ENCODE data around the gene CALR3. TPM values are rescaled to one million over a fixed set of nuclear protein-coding genes. Genes with fewer than 3 reads are reported as not detected.

The CALR3 gene
- total RNA-seq, 1 donor from 2014 or later: not detected

DNA sequence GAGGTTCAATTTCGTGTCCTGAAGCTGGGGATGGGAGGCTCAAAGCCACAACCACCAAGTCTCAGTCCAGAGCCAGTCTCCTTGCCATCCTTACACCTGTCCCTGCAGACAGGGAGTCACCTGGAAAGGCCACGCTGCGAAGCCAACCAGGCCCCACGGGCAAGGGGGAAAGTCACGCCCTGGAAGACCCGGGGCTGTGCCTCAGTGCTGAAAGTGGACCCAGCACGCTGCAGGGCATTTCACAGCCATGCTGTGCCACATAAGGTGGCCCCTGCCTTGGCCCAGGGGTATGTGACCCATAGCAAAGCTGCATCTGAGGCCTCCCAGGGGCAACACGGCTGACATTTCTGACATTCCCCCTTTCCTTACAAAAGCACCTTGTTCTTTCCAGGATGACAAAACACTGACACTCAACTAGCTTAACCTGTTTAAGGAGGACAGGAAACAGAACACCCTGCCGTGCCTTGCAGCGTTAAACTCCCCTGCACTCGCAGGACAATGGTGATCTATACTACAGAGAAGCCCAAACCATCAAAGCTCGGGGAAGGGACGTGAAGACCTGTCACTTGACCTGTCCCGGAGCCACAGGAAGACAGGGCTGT, 31.5 kb upstream of the CALR3 start:
- intact Hi-C loops (cut with DNase I): no loop called here
- DNase-seq (no peak), ATAC-seq (no peak)
- Histone ChIP-seq H3K27me3 (no peaks in the 10 kb centered on the region), H3K36me3 (peaks cover 100% of the 10 kb centered on the region), H3K4me1 (no peaks in the 10 kb centered on the region), H3K27ac (no peak overlapping the region), H3K9me3 (no peaks in the 10 kb centered on the region), H3K4me3 (no peak overlapping the region)
- no peak for TF ChIP-seq CTCF (IDR thresholded peaks at IDR 0.05)

DNA sequence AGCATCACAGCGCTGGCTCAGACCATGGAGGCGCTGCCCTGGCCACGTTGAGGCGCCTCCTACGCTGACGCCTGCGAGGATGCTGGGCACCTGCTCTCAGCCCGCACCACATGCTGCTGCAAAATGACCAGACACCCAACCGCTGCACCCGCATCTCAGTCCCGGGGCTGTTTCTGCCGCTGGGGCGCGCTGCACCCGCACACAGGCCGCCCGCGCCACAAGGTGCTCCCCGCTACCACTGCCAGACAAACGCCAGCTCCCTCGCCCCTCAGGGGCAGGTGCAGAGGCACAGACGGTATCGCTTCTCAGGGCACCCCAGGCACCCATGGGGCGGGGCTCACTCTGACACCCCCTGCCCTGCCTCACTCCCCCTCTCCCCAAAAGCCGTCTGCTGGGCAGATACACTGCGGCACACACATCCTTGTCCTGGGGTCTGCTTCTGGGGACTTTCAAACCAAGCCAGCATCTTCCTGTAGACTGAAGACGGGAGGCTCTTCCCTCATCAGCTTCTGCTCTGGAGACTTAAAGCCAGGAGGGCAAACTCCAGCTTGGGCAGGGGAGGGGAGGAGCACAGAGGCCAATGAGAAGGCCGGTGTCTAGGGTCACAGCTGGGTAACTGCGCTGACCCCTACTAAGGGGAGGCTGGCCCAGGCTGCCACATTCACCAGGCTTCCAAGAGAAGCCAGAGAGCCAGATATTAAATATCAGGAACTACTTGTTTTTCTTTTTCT, 29.9 kb upstream of the CALR3 start:
- Histone ChIP-seq H3K4me3 (no peak overlapping the region), H3K4me1 (no peaks in the 10 kb centered on the region), H3K27ac (no peak overlapping the region), H3K9me3 (no peaks in the 10 kb centered on the region), H3K27me3 (no peaks in the 10 kb centered on the region), H3K36me3 (peaks cover 99% of the 10 kb centered on the region)
- ATAC-seq (no peak), DNase-seq (no peak)
- intact Hi-C loops (cut with DNase I): no loop called here
- no peak for TF ChIP-seq CTCF (IDR thresholded peaks at IDR 0.05)

DNA sequence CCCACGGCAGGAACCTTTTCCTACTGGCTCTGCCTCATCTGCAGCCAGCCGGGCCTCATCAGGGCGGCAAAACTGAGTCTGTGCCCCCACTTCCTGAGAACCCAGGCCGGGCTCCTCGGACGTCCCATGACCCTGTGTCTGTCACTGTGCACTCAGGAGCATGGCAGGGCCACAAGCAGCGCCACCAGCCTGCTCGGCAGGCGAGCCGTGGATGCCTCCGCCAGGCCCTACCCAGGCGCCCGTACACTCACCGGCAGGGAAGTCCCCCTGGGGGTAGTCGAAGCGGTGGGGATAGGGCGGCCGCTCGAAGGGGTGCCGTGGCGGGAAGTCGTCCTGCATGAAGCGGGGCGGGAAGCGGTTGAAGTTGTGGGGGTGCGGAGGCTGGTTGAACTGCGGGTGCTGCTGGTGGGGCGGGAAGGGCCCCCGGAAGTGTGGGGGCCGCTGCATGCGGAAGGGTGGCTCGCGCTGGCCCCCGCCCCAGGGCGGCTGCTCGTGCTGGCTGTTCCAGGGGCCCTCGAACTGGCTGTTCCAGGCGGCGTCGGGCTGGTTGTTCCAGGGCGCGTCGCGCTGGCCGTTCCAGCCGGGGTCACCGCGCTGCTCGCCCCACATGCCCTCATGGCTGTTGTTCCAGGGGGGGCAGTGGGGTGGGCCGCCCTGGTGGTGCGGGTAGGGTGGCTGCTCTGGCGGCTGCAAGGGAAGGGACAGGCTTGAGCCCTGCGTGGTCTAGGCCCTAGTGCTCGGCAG, 29.2 kb upstream of the CALR3 start:
- ATAC-seq (no peak), DNase-seq (no peak)
- H3K4me3 ChIP-seq: no peak overlapping the region
- no peak overlapping the region for H3K27ac ChIP-seq
- intact Hi-C loops (cut with DNase I): no loop called here
- H3K9me3 ChIP-seq: no peaks in the 10 kb centered on the region
- H3K4me1 ChIP-seq: no peaks in the 10 kb centered on the region
- peaks cover 99% of the 10 kb centered on the region for H3K36me3 ChIP-seq
- no peak for TF ChIP-seq CTCF (IDR thresholded peaks at IDR 0.05)
- no peaks in the 10 kb centered on the region for H3K27me3 ChIP-seq

DNA sequence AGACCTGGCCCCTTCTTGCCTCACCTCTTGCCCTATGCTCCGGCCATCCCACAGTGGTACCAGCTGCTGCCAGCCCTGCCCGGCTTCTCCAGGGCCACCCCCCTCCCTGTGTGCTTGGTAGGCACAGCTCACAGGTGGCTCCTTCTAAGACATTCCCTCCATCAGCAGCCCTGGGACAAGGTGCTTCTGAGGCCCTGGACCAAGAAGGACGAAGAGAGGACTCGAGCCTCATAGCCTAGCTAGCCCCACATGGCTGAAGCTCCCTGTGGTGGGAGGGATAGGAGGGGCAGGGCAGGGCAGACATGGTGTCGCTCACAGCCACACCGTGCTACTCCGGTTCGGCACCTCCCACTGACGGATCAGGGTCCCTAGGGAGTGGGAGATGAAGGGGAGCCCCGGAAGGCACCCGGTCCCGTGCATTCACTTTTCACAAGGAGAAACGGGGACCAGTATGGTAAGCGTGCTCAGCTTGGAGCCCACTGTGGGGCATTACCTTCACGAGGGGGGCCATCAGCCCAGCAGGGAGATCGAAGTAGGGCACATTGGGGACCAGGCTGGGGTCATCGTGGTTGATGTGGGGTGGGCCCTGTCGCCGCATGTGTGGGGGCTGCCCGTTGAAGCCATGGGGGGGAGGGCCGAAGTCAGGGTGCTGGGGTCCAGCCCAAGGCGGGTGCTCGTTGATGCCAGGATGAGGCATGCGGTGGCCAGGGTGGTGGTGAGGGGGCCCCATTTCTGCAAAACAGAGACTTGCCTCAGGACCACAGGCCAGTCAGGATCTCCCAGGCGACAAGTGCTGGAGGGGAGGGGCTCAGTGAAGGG, 26.8 kb upstream of the CALR3 start:
- no peaks in the 10 kb centered on the region for H3K4me1 ChIP-seq
- H3K9me3 ChIP-seq: no peaks in the 10 kb centered on the region
- H3K27ac ChIP-seq: no peak overlapping the region
- H3K36me3 ChIP-seq: peaks cover 99% of the 10 kb centered on the region
- TF ChIP-seq CTCF (IDR thresholded peaks at IDR 0.05): no peak
- DNase-seq (no peak), ATAC-seq (no peak)
- H3K27me3 ChIP-seq: no peaks in the 10 kb centered on the region
- intact Hi-C loops (cut with DNase I): no loop called here
- no peak overlapping the region for H3K4me3 ChIP-seq

DNA sequence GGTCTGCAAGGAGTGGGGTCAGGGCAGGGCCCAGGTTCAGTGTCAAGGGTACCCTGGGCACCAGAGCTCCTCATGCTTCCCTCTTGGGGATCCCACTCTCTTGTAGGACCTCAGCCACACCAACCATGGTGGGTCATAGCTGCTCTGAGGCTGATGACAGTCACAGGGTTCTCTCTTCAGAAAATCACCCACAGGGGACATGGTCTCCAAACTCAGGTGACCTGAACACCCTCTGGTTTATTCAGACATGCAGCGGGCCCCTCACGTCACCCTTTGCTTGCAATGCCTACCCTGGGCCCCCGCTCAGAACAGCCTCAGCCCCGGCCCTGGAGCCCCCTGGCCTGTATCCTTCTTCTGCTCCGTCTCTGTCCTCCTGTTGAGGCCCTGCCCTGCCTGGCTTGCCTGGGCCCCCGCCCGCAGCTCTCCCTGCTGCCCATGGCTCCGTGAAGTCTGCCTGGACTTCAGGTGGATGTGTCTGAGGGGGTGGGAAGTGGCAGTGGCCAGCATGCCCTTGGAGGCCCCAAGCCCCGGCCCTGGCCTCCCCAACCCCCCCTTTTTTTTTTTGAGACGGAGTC, 25.8 kb upstream of the CALR3 start:
- no peak for ATAC-seq
- intact Hi-C loops (cut with DNase I): no loop called here
- peaks cover 99% of the 10 kb centered on the region for H3K36me3 ChIP-seq

More for the DNA sequence above, 25.8 kb upstream of the CALR3 start:
- Histone ChIP-seq H3K9me3 (no peaks in the 10 kb centered on the region), H3K4me1 (no peaks in the 10 kb centered on the region), H3K27ac (no peak overlapping the region), H3K27me3 (no peaks in the 10 kb centered on the region), H3K4me3 (no peak overlapping the region)
- TF ChIP-seq CTCF (IDR thresholded peaks at IDR 0.05): no peak
- no peak for DNase-seq

Data from upper lobe of right lung (tissue), 1 donor.